Activated naive CD8-positive, alpha-beta T cell treated with anti-CD3 and anti-CD28 coated beads for 36 hours (primary cell): ENCODE measurements around the gene MYCN. TPM values are rescaled to one million over a fixed set of nuclear protein-coding genes. Genes with fewer than 3 reads are reported as not detected.
A peak's percentile ranks its signal among the peaks of the same experiment; 100 is the strongest.

ENCODE experiments used
- DNase-seq: peaks from one replicate; pipeline ENCODE4 v3.0.0; 2021
- H3K27ac Mint-ChIP-seq: one replicate; pipeline ENCODE4 v1.8.0; 2022; ENCODE audit warnings: mild to moderate bottlenecking, moderate library complexity, mixed read lengths
- H3K27me3 Mint-ChIP-seq: one replicate; pipeline ENCODE4 v1.8.0; 2022; ENCODE audit warnings: mild to moderate bottlenecking, mixed read lengths
- H3K36me3 Mint-ChIP-seq: one replicate; pipeline ENCODE4 v1.8.0; 2021; ENCODE audit warnings: mild to moderate bottlenecking, mixed read lengths
- H3K4me1 Mint-ChIP-seq: one replicate; pipeline ENCODE4 v1.8.0; 2021; ENCODE audit warnings: mixed read lengths
- H3K4me3 Mint-ChIP-seq: one replicate; pipeline ENCODE4 v1.8.0; 2022; ENCODE audit warnings: mild to moderate bottlenecking, moderate library complexity, mixed read lengths
- H3K9me3 Mint-ChIP-seq: one replicate; pipeline ENCODE4 v1.8.0; 2022; ENCODE audit warnings: mixed read lengths
- total RNA-seq, 2 experiments: library from RNA; stranded (reverse); gene quantifications; one replicate each; pipeline ENCODE4 v1.2.3, GENCODE V29; 2021

MYCN gene
- total RNA-seq, 2 experiments from 2014 or later: 0.16 TPM; not detected in 1

DNA sequence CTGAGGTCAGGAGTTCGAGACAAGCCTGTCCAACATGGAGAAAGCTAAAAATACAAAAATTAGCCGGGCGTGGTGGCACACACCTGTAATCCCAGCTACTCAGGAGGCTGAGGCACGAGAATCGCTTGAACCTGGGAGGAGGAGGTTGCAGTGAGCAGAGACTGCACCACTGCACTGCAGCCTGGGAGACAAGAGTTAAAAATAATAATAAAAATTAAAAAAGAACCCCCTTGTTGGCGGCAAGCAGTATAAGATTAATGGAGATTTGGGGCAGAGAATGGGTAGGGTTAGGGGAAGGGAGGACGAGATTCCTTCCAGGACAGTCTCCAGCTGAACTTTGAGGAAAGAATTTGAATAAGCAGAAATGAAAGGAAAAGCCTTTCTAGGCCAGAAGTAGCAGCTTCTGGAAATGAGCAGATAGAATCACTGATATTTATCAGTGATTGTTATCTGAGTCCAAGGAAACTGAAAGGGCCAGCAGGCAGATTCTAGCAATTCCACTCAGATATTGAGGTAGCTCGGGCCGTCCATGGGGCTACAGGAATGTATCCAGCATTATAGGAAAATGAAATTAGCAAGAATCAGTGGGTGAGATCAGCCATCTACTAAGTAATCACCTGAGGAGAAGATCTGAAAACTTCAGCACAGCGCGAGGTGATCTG lies 7.0 kb upstream of the MYCN start:
- Mint-ChIP-seq H3K27me3 (peaks cover 23% of the 10 kb centered on the region), H3K9me3 (no peaks in the 10 kb centered on the region), H3K4me3 (no peak overlapping the region), H3K36me3 (no peaks in the 10 kb centered on the region), H3K27ac (no peak overlapping the region), H3K4me1 (no peaks in the 10 kb centered on the region)
- no peak for DNase-seq

DNA sequence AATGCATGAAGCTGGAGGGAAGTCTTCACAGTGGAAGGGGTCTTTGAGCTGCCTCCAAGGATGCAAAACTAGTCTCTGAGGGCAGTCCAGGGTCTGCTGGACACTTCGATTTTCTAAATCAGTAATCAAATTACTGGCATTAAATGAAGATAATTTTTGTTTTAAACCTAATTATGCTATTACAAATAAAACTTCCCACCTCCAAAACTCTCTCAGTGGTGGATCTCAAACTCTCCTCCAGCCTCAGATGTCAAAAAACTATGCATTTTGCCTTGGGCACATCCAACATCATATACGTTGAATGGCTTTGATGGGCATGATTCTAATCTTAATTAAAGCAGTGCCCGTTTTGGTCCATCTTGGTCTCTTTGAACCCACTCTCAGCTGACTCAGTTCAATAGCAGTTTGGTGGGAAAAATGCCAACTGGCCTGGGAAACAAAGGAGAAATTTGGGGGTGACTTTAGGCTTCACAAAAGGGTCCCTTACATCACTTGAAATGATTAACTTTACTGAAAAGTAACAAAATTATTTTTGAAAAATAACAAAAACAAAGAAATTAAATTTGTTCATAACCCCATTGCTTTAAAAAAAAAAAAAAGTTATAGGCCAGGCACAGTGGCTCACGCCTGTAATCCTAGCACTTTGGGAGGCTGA lies 5.9 kb upstream of the MYCN start:
- Mint-ChIP-seq H3K9me3 (no peaks in the 10 kb centered on the region), H3K27me3 (peaks cover 34% of the 10 kb centered on the region), H3K4me3 (no peak overlapping the region), H3K27ac (no peak overlapping the region), H3K4me1 (peaks cover 3% of the 10 kb centered on the region), H3K36me3 (no peaks in the 10 kb centered on the region)
- DNase-seq: no peak

DNA sequence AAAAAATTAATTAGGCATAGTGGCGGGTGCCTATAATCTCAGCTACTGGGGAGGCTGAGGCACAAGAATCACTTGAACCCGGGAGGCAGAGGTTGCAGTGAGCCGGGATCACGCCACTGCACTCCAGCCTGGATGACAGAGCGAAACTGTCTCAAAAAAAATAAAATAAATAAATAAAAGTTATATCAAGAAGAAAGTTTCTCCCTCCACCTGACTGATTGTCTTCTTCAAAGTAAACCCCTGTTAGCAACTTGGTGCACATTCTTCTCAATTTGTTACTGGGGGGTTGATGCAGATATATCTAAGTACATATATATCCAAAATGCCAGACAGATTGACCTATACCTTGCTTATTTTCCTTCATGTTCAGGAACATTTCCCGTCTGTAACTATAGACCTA lies 5.2 kb upstream of the MYCN start:
- Mint-ChIP-seq H3K4me3 (no peak overlapping the region), H3K27me3 (peaks cover 41% of the 10 kb centered on the region), H3K4me1 (peaks cover 3% of the 10 kb centered on the region), H3K36me3 (no peaks in the 10 kb centered on the region), H3K9me3 (no peaks in the 10 kb centered on the region), H3K27ac (no peak overlapping the region)
- DNase-seq: no peak

DNA sequence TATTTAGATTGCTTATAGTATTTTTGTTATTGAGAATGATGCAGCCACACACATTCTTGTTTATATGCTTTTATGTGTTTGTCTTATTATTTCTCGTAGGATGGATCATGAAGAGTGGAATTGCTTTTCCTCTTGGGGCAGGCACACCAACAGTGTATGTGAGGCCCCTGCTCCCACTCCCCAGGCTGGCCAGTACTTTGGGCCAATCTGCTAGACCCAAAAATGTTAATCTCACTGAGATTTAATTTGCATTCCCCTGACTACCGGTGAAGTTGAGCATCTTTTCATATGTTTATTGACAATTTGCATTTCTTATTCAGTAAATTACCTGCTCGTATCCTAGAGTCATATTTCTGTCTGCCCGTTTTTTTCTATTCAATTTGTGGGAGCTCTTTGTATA lies 4.7 kb upstream of the MYCN start:
- H3K36me3 Mint-ChIP-seq: no peaks in the 10 kb centered on the region
- DNase-seq: no peak
- no peaks in the 10 kb centered on the region for H3K9me3 Mint-ChIP-seq
- peaks cover 45% of the 10 kb centered on the region for H3K27me3 Mint-ChIP-seq
- no peak overlapping the region for H3K4me3 Mint-ChIP-seq
- H3K4me1 Mint-ChIP-seq: peaks cover 4% of the 10 kb centered on the region
- H3K27ac Mint-ChIP-seq: no peak overlapping the region

DNA sequence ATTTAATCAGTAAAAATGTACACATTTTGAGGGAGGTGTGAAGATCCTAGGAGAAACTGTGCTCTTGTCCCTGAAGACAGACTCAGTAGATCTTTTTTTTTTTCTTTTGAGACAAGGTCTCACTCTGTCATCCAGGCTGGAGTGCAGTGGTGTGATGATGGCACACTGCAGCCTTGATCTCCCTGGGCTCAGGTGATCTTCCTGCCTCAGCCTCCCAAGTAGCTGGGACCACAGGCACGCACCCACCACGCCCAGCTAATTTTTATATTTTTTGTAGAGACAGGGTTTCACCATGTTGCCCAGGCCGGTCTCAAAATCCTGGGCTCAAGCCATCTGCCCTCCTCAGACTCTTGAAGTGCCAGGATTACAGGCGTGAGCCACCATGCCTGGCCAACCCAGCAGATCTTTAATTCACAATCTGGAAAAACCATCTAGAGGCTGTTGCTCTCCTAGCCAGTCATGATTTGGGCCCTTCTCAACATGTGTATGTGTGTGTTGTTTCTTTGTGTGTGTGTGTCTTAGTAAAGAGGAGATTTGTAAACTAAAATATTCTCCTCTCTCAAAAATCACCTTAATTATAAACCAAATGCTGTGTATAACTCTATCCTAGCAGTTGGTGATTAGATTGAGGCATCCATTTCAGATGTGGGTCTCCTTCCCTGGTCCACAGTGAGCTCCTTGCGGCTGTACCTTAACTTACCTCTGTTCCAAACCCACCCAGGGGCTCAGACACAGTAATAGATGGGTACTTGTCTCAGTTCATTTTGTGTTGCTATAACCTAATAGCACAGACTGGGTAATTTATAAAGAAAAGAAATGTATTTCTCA lies 3.9 kb upstream of the MYCN start:
- Mint-ChIP-seq H3K36me3 (no peaks in the 10 kb centered on the region), H3K9me3 (no peaks in the 10 kb centered on the region), H3K27ac (no peak overlapping the region), H3K27me3 (peaks cover 47% of the 10 kb centered on the region), H3K4me3 (no peak overlapping the region), H3K4me1 (peaks cover 6% of the 10 kb centered on the region)
- DNase-seq: no peak

DNA sequence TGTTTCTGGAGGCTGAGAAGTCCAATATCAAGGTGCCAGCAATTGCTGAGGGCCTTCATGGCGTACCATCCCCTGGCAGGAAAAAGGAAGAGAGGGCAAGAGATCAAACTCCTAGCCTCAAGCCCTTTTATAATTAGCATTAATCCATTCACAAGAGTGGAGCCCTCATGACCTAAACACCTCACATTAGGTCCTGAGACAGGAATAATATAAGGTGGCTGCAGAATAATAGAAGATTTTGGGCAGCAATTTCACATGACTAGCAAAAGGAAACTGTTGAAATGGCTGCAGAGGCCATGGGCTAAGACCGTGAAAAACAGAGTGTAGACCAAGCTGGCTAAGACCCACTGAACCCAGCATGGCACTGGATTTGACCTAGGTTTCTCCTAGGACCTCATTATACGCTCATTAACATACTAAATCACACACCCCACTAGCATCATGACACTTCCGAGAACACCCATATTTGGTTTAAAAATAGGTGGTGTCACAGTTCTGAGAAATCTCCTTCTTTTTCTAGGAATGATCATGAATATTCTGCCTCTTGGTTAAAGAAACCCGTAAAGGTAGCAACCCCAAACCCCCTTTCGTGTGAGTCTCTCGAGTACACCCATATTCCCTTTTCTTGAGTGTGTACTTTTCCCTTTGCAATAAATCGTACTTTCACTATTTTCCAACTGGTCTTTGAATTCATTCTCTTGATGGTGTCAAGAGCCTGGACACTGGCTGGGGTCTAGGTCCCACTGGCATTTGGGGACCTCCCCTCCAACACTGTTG lies 3.1 kb upstream of the MYCN start:
- Mint-ChIP-seq H3K27ac (no peak overlapping the region), H3K4me1 (peaks cover 6% of the 10 kb centered on the region), H3K27me3 (peaks cover 51% of the 10 kb centered on the region), H3K4me3 (no peak overlapping the region), H3K9me3 (no peaks in the 10 kb centered on the region), H3K36me3 (no peaks in the 10 kb centered on the region)
- no peak for DNase-seq

DNA sequence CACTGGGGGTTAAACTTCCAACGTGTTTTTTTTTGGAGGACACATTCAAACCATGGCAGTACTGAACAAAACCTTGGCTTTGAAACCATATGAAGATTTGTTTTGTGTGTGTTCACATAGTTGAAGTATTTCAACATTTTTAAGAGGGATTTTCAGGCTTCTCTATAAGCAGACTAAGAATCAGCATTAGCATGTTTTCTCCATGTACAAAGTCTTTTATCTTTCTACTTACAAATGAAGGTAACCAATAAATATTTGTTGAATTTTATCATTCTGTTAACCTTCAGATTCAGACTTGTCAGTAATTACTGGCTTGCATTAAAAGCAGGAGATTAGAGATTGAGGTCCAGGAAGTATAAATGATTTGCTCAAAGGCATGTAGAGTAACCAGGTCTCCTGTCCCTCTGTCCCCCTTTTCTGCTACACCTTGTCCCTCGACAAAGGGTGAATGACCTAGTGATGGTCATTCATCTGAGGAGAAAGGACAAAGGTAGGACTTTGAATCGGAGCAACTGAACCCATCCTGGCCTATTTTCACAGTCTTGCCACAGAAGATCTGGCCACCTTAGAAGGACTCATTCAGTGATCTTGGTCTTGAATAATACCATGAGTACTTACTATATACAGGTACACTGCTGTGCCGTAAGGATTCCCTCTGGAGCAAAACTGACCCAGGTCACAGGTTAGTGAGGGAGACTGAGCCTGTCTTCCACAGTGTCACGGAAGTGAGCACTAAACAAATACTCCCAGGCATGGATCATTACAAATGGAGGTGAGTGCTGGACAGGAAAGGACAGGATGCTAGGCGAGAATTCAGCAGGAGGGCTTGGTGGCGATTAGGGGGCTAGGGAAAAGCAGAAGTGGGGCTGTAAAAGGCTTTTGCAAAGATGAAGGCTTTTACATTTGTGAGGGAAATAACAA lies 2.2 kb upstream of the MYCN start:
- DNase-seq: no peak
- Mint-ChIP-seq H3K36me3 (no peaks in the 10 kb centered on the region), H3K4me3 (no peak overlapping the region), H3K4me1 (peaks cover 11% of the 10 kb centered on the region), H3K27ac (no peak overlapping the region), H3K9me3 (no peaks in the 10 kb centered on the region), H3K27me3 (peaks cover 56% of the 10 kb centered on the region)

DNA sequence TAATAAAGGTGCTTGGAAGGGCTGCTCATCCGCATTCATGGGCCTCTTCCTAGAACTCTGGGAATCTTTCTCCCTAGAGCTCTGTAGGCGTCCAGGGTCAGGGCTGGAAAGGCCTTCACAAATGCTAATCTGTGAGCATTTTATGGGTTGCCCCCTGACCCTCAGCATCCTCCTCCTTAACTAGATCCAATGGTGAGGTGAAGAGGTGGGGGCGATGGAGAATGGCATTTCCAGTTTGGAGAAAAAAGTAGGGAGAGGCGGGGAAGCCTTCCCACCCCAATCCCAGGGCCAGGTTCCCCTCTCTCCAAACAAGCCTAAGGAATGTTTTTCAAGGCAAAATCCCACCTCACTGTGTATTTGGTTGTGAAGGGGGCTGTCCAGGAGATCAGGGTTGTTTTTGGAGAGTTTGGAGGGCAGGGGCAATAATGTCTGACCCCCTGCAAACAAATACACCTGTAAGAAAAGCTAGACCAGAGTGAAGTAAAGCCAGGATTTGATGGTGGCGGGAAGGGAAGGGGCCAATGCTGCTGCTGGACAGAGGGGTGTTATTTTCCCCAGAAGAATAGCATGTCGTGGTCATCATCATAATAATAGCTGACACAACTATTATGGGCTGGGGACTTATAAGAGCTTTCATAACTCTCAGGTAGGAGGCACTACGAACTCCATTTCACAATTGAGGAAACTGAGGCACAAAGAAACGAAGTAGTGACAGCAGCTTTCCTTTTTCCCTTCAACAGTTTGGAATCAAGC lies 1.4 kb upstream of the MYCN start:
- H3K9me3 Mint-ChIP-seq: no peaks in the 10 kb centered on the region
- peaks cover 20% of the 10 kb centered on the region for H3K4me1 Mint-ChIP-seq
- no peak overlapping the region for H3K27ac Mint-ChIP-seq
- DNase-seq: no peak
- H3K27me3 Mint-ChIP-seq: peaks cover 64% of the 10 kb centered on the region
- H3K36me3 Mint-ChIP-seq: no peaks in the 10 kb centered on the region
- H3K4me3 Mint-ChIP-seq: no peak overlapping the region

DNA sequence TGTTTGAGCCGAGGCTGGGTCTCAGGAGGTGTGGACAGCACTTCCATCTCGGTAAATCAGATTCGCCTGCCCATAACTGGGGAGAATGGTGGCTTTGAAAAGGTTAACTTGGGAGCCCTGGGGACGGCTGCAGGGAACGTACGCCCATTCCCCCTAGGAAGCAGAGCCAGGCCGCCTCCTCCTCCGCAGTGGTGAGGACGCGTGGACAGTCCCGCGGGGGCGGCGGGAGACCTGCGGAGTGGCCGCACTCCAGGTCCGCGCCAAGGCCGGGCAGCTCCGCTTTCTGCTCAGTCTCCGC lies 845 bp upstream of the MYCN start:
- Mint-ChIP-seq H3K27me3 (peaks cover 66% of the 10 kb centered on the region), H3K9me3 (no peaks in the 10 kb centered on the region), H3K4me1 (peaks cover 22% of the 10 kb centered on the region), H3K27ac (no peak overlapping the region), H3K4me3 (no peak overlapping the region), H3K36me3 (no peaks in the 10 kb centered on the region)
- DNase-seq: peak; percentile 62

DNA sequence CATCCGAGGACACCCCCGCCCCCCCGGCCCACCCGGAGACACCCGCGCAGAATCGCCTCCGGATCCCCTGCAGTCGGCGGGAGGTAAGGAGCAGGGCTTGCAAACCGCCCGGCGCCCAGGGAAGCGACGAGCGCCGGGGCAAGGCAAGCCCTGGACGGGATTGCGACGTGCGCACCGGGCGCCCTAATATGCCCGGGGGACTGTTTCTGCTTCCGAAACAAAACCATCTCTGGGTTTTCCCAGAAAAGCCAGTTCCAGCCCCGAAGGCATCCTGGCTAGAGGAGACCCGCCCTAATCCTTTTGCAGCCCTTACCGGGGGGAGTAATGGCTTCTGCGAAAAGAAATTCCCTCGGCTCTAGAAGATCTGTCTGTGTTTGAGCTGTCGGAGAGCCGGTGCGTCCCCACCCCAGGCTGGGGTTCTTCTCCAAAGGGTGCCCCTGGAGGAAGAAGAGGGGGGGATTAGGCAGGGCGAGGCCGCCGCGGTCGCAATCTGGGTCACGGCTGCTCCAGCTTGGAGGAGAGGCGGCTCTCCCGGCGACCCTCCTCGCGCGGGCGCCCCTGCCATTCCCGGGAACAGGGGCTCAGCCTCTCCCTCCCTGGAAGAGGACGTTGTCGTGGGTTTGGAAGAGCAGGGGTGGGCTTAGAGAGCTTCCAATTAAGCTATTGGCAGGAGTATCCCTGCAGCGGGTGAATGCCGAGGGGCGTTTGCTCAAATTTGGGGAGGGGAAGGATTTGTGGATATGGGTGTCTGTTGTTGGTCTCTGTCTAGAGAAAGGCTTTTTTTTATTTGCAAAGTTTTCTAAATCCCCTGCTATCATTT lies 521 bp downstream of the MYCN start:
- peak; percentile 28 for DNase-seq
- Mint-ChIP-seq H3K9me3 (no peaks in the 10 kb centered on the region), H3K36me3 (no peaks in the 10 kb centered on the region), H3K27ac (no peak overlapping the region), H3K4me3 (peak overlapping the region; percentile 77), H3K4me1 (peaks cover 22% of the 10 kb centered on the region), H3K27me3 (peaks cover 65% of the 10 kb centered on the region)

DNA sequence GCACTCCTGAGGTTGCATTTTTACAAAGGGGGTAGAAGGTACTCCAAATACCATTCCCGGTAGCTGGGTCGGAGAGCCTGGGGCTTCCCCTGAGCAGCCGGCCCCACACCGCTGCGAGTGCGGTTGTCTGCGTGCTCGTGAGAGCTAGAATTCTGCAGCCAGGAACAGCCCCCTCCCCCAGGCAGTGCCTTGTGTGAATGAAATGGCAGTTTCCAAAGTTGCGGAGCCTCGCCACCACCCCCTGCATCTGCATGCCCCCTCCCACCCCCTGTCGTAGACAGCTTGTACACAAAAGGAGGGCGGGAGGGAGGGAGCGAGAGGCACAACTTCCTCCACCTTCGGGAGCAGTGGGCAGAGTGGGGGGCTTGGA lies 1.1 kb downstream of the MYCN start:
- Mint-ChIP-seq H3K9me3 (no peaks in the 10 kb centered on the region), H3K36me3 (no peaks in the 10 kb centered on the region), H3K4me1 (peaks cover 22% of the 10 kb centered on the region), H3K4me3 (peak overlapping the region; percentile 77), H3K27me3 (peaks cover 65% of the 10 kb centered on the region), H3K27ac (no peak overlapping the region)
- peak; percentile 13 for DNase-seq

DNA sequence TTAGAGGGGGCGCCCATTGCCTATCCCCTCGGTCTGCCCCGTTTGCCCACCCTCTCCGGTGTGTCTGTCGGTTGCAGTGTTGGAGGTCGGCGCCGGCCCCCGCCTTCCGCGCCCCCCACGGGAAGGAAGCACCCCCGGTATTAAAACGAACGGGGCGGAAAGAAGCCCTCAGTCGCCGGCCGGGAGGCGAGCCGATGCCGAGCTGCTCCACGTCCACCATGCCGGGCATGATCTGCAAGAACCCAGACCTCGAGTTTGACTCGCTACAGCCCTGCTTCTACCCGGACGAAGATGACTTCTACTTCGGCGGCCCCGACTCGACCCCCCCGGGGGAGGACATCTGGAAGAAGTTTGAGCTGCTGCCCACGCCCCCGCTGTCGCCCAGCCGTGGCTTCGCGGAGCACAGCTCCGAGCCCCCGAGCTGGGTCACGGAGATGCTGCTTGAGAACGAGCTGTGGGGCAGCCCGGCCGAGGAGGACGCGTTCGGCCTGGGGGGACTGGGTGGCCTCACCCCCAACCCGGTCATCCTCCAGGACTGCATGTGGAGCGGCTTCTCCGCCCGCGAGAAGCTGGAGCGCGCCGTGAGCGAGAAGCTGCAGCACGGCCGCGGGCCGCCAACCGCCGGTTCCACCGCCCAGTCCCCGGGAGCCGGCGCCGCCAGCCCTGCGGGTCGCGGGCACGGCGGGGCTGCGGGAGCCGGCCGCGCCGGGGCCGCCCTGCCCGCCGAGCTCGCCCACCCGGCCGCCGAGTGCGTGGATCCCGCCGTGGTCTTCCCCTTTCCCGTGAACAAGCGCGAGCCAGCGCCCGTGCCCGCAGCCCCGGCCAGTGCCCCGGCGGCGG lies 1.7 kb downstream of the MYCN start:
- DNase-seq: peak; percentile 26
- peaks cover 64% of the 10 kb centered on the region for H3K27me3 Mint-ChIP-seq

More for the DNA sequence above, 1.7 kb downstream of the MYCN start:
- H3K36me3 Mint-ChIP-seq: no peaks in the 10 kb centered on the region
- no peak overlapping the region for H3K27ac Mint-ChIP-seq
- peak overlapping the region; percentile 67 for H3K4me3 Mint-ChIP-seq
- H3K9me3 Mint-ChIP-seq: no peaks in the 10 kb centered on the region
- H3K4me1 Mint-ChIP-seq: peaks cover 22% of the 10 kb centered on the region
